ENCODE measurements around the gene CHCHD2.
"Not testable (repeated sequence)": the region's sequence is repeated elsewhere in the genome, so short reads cannot be mapped to it uniquely, and the experiment has no call there.

Gene CHCHD2

GRCh38 chr7:56106108-56107073 lies at the start of gene CHCHD2:
CHCHD2 (minus strand) TSS chr7:56106476; CDS start chr7:56106413, 63 bp downstream.
- Mint-ChIP-seq H3K9me3 (no peaks in the 10 kb centered on the region), H3K36me3 (peaks cover 12% of the 10 kb centered on the region), H3K27me3 (no peaks in the 10 kb centered on the region), H3K4me3 (peak within 1 kb of the TSS; percentile 97), H3K27ac (peak within 1 kb of the TSS; percentile 99), H3K4me1 (peaks cover 30% of the 10 kb centered on the region)

- H3K27me3 Mint-ChIP-seq, H3K4me1 Mint-ChIP-seq, H3K4me3 Mint-ChIP-seq, H3K9me3 Mint-ChIP-seq, H3K27ac Mint-ChIP-seq, H3K36me3 Mint-ChIP-seq: not testable (repeated sequence)
Observed at GRCh38 chr7:56131062-56131461, 24.8 kb upstream of the CHCHD2 start.

- no peaks in the 10 kb centered on the region for H3K4me1 Mint-ChIP-seq
- H3K27me3 Mint-ChIP-seq = no peaks in the 10 kb centered on the region
- H3K4me3 Mint-ChIP-seq = no peak overlapping the region
- no peaks in the 10 kb centered on the region for H3K36me3 Mint-ChIP-seq
- H3K27ac Mint-ChIP-seq = no peak overlapping the region
- no peaks in the 10 kb centered on the region for H3K9me3 Mint-ChIP-seq
Observed at GRCh38 chr7:56127241-56127975, 21.1 kb upstream of the CHCHD2 start.

GRCh38 chr7:56125831-56126230 lies 19.6 kb upstream of the CHCHD2 start:
- Mint-ChIP-seq H3K27ac (no peak overlapping the region), H3K27me3 (no peaks in the 10 kb centered on the region), H3K4me3 (no peak overlapping the region), H3K36me3 (no peaks in the 10 kb centered on the region), H3K4me1 (no peaks in the 10 kb centered on the region), H3K9me3 (no peaks in the 10 kb centered on the region)

- Mint-ChIP-seq H3K4me3 (no peak overlapping the region), H3K36me3 (no peaks in the 10 kb centered on the region), H3K27me3 (no peaks in the 10 kb centered on the region), H3K4me1 (no peaks in the 10 kb centered on the region), H3K27ac (no peak overlapping the region), H3K9me3 (no peaks in the 10 kb centered on the region)
Observed at GRCh38 chr7:56124981-56125380, 18.7 kb upstream of the CHCHD2 start.

- Mint-ChIP-seq H3K27ac (no peak overlapping the region), H3K9me3 (no peaks in the 10 kb centered on the region), H3K36me3 (no peaks in the 10 kb centered on the region), H3K4me1 (no peaks in the 10 kb centered on the region), H3K27me3 (peaks cover 12% of the 10 kb centered on the region), H3K4me3 (no peak overlapping the region)
Observed at GRCh38 chr7:56121440-56121839, 15.2 kb upstream of the CHCHD2 start.

GRCh38 chr7:56115852-56116538 lies 9.7 kb upstream of the CHCHD2 start, which contains the start of gene NUPR2:
NUPR2 (minus strand) TSS chr7:56116417; CDS start chr7:56116314, 103 bp downstream.
- no peaks in the 10 kb centered on the region for H3K36me3 Mint-ChIP-seq
- no peaks in the 10 kb centered on the region for H3K4me1 Mint-ChIP-seq
- peak within 1 kb of the TSS; percentile 51 for H3K4me3 Mint-ChIP-seq
- peaks cover 16% of the 10 kb centered on the region for H3K27me3 Mint-ChIP-seq
- no peak within 1 kb of the TSS for H3K27ac Mint-ChIP-seq
- H3K9me3 Mint-ChIP-seq = no peaks in the 10 kb centered on the region

GRCh38 chr7:56112244-56112643 lies 6.0 kb upstream of the CHCHD2 start:
- not testable (repeated sequence) for H3K9me3 Mint-ChIP-seq, H3K27ac Mint-ChIP-seq, H3K36me3 Mint-ChIP-seq, H3K27me3 Mint-ChIP-seq, H3K4me1 Mint-ChIP-seq, H3K4me3 Mint-ChIP-seq

- H3K27ac Mint-ChIP-seq = no peak overlapping the region
- H3K4me1 Mint-ChIP-seq = peaks cover 17% of the 10 kb centered on the region
- no peaks in the 10 kb centered on the region for H3K9me3 Mint-ChIP-seq
- peaks cover 2% of the 10 kb centered on the region for H3K27me3 Mint-ChIP-seq
- H3K36me3 Mint-ChIP-seq = peaks cover 8% of the 10 kb centered on the region
- no peak overlapping the region for H3K4me3 Mint-ChIP-seq
Observed at GRCh38 chr7:56110611-56111010, 4.3 kb upstream of the CHCHD2 start.

- Mint-ChIP-seq H3K27ac (no peak overlapping the region), H3K27me3 (no peaks in the 10 kb centered on the region), H3K9me3 (no peaks in the 10 kb centered on the region), H3K36me3 (peaks cover 12% of the 10 kb centered on the region), H3K4me3 (peak overlapping the region; percentile 97), H3K4me1 (peaks cover 28% of the 10 kb centered on the region)
Observed at GRCh38 chr7:56107954-56108258, 1.6 kb upstream of the CHCHD2 start.

- H3K27ac Mint-ChIP-seq = peak overlapping the region; percentile 99
- H3K4me3 Mint-ChIP-seq = peak overlapping the region; percentile 97
- H3K9me3 Mint-ChIP-seq = no peaks in the 10 kb centered on the region
- H3K36me3 Mint-ChIP-seq = peaks cover 14% of the 10 kb centered on the region
- peaks cover 34% of the 10 kb centered on the region for H3K4me1 Mint-ChIP-seq
- no peaks in the 10 kb centered on the region for H3K27me3 Mint-ChIP-seq
Observed at GRCh38 chr7:56105508-56105907, 768 bp downstream of the CHCHD2 start.

- not testable (repeated sequence) for H3K27me3 Mint-ChIP-seq, H3K27ac Mint-ChIP-seq, H3K9me3 Mint-ChIP-seq, H3K4me3 Mint-ChIP-seq
- Mint-ChIP-seq H3K4me1 (peaks cover 34% of the 10 kb centered on the region), H3K36me3 (peaks cover 16% of the 10 kb centered on the region)
Observed at GRCh38 chr7:56104138-56104537, 2.1 kb downstream of the CHCHD2 start.

- H3K27me3 Mint-ChIP-seq = no peaks in the 10 kb centered on the region
- H3K27ac Mint-ChIP-seq = peak overlapping the region; percentile 73
- H3K36me3 Mint-ChIP-seq = peaks cover 9% of the 10 kb centered on the region
- H3K4me1 Mint-ChIP-seq = peaks cover 12% of the 10 kb centered on the region
- H3K4me3 Mint-ChIP-seq = no peak overlapping the region
- H3K9me3 Mint-ChIP-seq = no peaks in the 10 kb centered on the region
Observed at GRCh38 chr7:56099653-56100052, 6.6 kb downstream of the CHCHD2 start.

- H3K4me3 Mint-ChIP-seq, H3K27me3 Mint-ChIP-seq, H3K36me3 Mint-ChIP-seq, H3K4me1 Mint-ChIP-seq, H3K27ac Mint-ChIP-seq, H3K9me3 Mint-ChIP-seq: not testable (repeated sequence)
Observed at GRCh38 chr7:56098187-56099008, 7.9 kb downstream of the CHCHD2 start.

- Mint-ChIP-seq H3K4me1 (peaks cover 5% of the 10 kb centered on the region), H3K27ac (peak overlapping the region; percentile 23), H3K36me3 (peaks cover 6% of the 10 kb centered on the region), H3K27me3 (no peaks in the 10 kb centered on the region), H3K4me3 (no peak overlapping the region), H3K9me3 (no peaks in the 10 kb centered on the region)
Observed at GRCh38 chr7:56097700-56098099, 8.6 kb downstream of the CHCHD2 start.

Measured in activated naive CD4-positive, alpha-beta T cell treated with anti-CD3 and anti-CD28 coated beads, Interleukin-2, amount 50 U/mL, for 24 hours (primary cell).